GM19238 (cell line): ENCODE measurements around the gene FAM24B.

Experiments
- DNase-seq: peaks from one replicate; pipeline ENCODE4 v3.0.0; 2011; ENCODE audit warnings: low spot score; ENCODE audit not compliant: insufficient read length

The FAM24B gene

DNA sequence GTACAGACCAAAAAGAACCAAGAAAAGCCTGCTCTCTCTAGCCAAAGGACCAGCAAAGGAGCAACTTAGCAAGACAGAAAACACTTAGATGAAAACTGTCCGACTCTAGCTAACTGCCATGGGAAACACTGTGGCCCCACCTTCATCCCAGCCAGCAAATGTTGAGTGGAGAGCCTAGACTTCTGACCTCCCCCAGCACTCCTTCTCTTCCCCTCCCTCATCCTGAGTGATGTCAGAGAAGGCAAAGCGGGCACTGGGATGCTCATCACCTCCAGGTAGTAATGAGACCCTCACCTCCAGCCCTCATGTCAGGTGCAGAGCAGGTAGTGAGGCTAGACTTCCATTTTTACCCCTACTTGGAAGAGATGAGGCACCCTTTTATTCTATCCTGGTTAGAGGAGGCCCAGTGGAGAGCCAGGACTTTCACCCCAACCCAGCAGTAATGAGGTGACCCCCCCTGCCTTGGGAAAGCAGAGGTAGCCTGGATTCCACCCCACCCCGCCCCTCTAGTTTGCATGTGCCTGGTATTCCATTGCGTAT lies 50.6 kb downstream of the FAM24B start:
- DNase-seq, result no peak

DNA sequence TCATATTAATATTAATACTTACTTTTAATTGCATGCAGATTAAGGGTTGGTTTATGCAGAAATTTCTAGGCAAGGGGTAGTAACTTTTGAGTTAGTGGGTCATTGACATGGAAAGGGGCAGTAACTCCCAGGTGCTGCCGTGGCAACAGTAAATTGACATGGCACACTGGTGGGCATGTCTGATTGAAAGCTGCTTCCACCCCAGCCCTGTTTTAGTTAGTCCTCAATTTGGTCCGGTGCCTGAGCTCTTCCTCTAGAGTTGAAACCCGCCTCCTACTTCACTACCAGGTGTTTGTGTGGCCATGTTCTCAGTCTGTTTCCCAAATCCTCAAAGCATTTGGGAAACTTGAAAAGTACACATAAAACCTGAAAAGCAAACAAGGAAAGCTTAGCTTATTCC lies 52.1 kb downstream of the FAM24B start:
- no peak for DNase-seq

DNA sequence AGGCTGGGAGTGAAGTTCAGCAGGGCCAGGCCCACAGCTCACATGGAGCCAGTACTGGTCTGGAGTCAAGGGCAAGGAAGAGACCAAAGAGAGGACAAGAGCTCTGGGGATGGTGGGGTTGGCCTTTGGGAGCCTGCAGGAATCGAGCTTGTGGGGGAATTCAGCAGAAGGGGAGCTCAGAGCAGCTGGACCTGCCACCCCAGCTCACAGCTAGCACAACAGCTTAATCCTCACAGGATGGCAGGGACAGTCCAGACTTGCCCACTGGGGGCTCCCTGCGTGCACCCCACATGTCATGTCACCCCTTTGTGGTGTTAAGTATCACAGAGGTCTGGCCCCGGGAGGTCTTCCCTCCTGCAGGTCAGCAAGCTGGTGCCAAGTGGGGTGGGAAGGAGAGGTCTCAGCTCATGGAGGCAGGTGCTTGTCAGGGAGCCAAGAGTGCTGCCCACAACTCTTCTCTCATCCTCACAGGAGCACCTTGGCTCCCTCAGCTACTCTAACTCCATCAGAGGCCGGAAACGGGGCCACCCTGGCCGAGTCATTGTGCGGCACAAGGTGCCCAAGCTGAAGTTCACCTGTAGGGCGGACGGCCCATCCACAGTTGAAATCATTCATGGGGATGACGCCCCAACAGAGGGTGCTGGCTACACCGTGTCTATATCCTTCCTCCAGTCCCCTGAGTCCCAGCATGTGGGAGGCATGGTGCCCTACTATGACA lies 56.2 kb downstream of the FAM24B start:
- DNase-seq, result no peak

DNA sequence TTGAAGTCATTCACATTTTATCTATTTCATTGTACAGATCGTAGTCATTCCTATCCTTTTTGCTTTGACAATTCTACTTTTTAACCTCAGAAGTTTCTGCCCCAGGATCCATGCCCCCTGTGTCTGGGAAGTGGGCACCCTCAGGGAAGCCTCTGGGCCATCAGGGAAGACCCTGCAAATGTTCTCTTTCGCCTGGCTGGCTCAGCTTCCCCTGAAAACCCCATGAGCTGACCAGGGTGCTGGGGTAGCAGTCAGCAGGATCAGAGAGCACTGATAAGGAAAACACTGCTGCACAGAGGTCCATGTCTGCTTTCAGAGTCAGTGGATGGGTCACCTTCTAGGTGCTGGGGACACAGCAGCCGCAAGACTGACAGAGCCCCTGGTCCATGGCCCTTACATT lies 57.6 kb downstream of the FAM24B start:
- no peak for DNase-seq

DNA sequence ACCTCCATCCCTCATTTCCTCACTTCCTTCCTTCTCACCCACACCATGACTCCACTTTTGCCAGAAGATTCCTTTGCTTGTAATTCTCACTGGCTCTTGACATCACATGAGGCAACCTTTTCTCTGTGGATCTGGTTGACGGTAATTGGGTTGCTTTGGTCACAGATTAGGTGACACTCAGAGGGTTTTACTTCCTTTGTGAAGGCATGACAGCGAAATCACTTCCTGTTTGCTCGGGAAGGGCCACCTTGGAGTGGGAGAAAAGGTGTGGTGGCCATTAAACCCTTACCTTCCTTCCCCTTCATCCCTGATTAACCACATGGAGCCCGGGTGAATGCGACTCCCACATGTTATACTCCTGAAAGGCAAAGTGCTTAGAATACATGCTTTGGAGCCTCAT lies 63.9 kb downstream of the FAM24B start:
- DNase-seq, result no peak

DNA sequence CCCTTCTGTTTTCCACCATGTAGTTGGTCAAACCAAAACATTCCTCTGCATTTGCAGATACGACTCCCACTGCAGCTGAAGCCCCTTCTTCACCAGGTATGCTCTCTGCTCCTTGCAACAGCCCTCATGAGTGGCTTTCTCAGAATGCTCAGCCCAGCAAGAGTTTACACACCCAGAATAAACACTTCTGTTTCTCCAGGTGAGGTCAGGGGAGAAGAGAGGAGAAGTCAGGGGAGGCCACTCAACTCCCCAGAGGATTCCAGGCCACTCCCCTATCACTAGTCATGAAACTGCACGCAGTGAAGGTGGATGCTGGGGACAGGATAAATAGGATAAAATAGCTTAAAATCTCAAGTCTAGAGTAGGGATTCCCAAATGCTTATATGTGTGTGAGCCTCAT lies 64.9 kb downstream of the FAM24B start:
- no peak for DNase-seq

DNA sequence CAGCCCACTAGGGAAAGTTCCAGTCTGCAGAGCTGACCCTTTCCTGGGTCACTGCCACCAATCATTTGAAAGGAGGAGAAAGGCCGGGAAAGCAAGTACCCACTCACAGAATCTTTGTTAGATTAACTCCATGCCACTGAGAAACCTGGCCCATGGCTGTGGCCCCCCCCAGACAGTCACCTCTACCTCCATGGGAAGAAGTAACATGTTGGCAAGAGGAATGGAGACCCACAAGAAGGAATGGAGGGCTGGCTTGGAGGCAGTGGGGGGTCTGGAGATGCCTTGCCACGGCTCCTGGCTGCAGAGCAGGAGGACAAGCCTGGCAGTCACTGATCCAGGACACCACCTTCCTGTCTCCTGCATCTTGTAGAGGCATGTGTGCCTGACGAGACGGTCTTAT lies 66.6 kb downstream of the FAM24B start:
- DNase-seq, result no peak

DNA sequence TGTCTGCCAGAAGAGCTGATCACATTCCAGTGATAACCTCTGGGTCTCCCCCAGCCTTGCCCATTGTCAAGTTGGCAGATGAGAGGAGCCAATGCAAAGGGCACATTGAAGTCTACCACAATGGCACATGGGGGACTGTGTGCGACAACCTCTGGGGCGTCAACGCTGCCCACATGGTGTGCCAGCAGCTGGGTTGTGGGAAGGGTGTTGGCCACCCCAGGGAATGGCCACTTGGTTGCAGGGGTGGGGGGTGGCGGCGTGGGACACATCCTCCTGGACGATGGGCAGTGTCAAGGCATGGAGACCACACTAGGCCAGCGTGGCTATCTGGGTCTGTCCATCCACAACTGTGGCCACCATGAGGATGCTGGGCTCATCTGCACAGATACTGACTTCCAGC lies 77.1 kb downstream of the FAM24B start:
- no peak for DNase-seq
